CD4-positive, alpha-beta T cell treated with Interleukin-10 for 1 hour (primary cell): ENCODE results near the gene RBM20.
"Not testable (repeated sequence)": the region's sequence is repeated elsewhere in the genome, so short reads cannot be mapped to it uniquely, and the experiment has no call there.

Experiments
- DNase-seq: peaks from one replicate; pipeline ENCODE4 v3.0.0-alpha.2; 2020

Gene RBM20

GRCh38 chr10:110625951-110626855, 17.9 kb upstream of the RBM20 start:
- DNase-seq = no peak

GRCh38 chr10:110628161-110628560, 16.0 kb upstream of the RBM20 start:
- DNase-seq = no peak

- no peak for DNase-seq
These were observed 14.4 kb upstream of the RBM20 start for GRCh38 chr10:110629680-110630191.

GRCh38 chr10:110631934-110632333, 12.2 kb upstream of the RBM20 start:
- no peak for DNase-seq

- DNase-seq = no peak
These were observed 11.4 kb upstream of the RBM20 start for GRCh38 chr10:110632591-110633215.

GRCh38 chr10:110634527-110635209, 9.5 kb upstream of the RBM20 start:
- no peak for DNase-seq

- no peak for DNase-seq
These were observed 7.6 kb upstream of the RBM20 start for GRCh38 chr10:110636572-110636931.

- no peak for DNase-seq
These were observed 7.1 kb upstream of the RBM20 start for GRCh38 chr10:110636932-110637557.

GRCh38 chr10:110637558-110638053, 6.5 kb upstream of the RBM20 start:
- no peak for DNase-seq

- DNase-seq = no peak
These were observed 5.8 kb upstream of the RBM20 start for GRCh38 chr10:110638319-110638718.

- DNase-seq = not testable (repeated sequence)
These were observed 5.1 kb upstream of the RBM20 start for GRCh38 chr10:110639046-110639445.

GRCh38 chr10:110639858-110640257, 4.3 kb upstream of the RBM20 start:
- DNase-seq = not testable (repeated sequence)

GRCh38 chr10:110641256-110641655, 2.9 kb upstream of the RBM20 start:
- DNase-seq = peak; percentile 30

GRCh38 chr10:110642204-110643034, 1.7 kb upstream of the RBM20 start:
- DNase-seq = no peak

GRCh38 chr10:110643035-110643652, 992 bp upstream of the RBM20 start:
- no peak for DNase-seq

GRCh38 chr10:110644598-110645462, 694 bp downstream of the RBM20 start:
- no peak for DNase-seq

GRCh38 chr10:110646417-110647135, 2.4 kb downstream of the RBM20 start:
- DNase-seq = no peak

GRCh38 chr10:110647136-110647430, 2.9 kb downstream of the RBM20 start:
- DNase-seq = no peak

- no peak for DNase-seq
These were observed 4.7 kb downstream of the RBM20 start for GRCh38 chr10:110648692-110649346.
